WTC11 (cell line): ENCODE measurements around the gene SUZ12. TPM values are rescaled to one million over a fixed set of nuclear protein-coding genes. Genes with fewer than 3 reads are reported as not detected.
"Not testable (repeated sequence)": the region's sequence is repeated elsewhere in the genome, so short reads cannot be mapped to it uniquely, and the experiment has no call there.

Experiments
- ATAC-seq: fragments of 200-7000 bp; cut with Tn5 transposase; 2 replicates; pipeline ENCODE4 v1.10.0; 2021; ENCODE audit warnings: mild to moderate bottlenecking, moderate library complexity
- CTCF ChIA-PET: fragments of 300-600 bp; sonication (Branson Sonifier 250); formaldehyde crosslinking; loops from one replicate; lab custom pipeline; 2021; ENCODE audit warnings: antibody characterized with exemption; lab: Charles Lee
- POLR2A ChIA-PET: fragments of 350-600 bp; sonication (Branson Sonifier 250); formaldehyde crosslinking; loops from one replicate; lab custom pipeline; 2021; ENCODE audit warnings: antibody characterized with exemption; lab: Charles Lee
- DNase-seq: peaks from one replicate; pipeline ENCODE4 v3.0.0; 2021; ENCODE audit warnings: low spot score
- H3K27ac Mint-ChIP-seq: 2 replicates; pipeline ENCODE4 v1.8.0; 2021; ENCODE audit warnings: mixed read lengths
- H3K27me3 Mint-ChIP-seq: 2 replicates; pipeline ENCODE4 v1.8.0; 2021; ENCODE audit warnings: low read depth, mild to moderate bottlenecking, moderate library complexity, mixed read lengths
- H3K36me3 Mint-ChIP-seq: 2 replicates; pipeline ENCODE4 v1.8.0; 2021; ENCODE audit warnings: mixed read lengths
- H3K4me1 Mint-ChIP-seq: 2 replicates; pipeline ENCODE4 v1.8.0; 2022; ENCODE audit warnings: mixed read lengths
- H3K4me3 Mint-ChIP-seq: 2 replicates; pipeline ENCODE4 v1.8.0; 2021; ENCODE audit warnings: mild to moderate bottlenecking, moderate library complexity, mixed read lengths
- H3K9me3 Mint-ChIP-seq: 2 replicates; pipeline ENCODE4 v1.8.0; 2021; ENCODE audit warnings: mixed read lengths
- ETV6 ChIP-seq: sonication (generic); formaldehyde crosslinking; IDR thresholded peaks from 2 replicates; pipeline ENCODE4 v1.8.1; 2022; ENCODE audit warnings: mild to moderate bottlenecking, missing genetic modification reagents
- MYBL2 ChIP-seq: sonication (generic); formaldehyde crosslinking; IDR thresholded peaks from 2 replicates; pipeline ENCODE4 v1.8.1; 2023; ENCODE audit warnings: mild to moderate bottlenecking, moderate library complexity, missing genetic modification reagents
- NFE2L1 ChIP-seq: sonication (generic); formaldehyde crosslinking; IDR thresholded peaks from 2 replicates; pipeline ENCODE4 v1.8.1; 2023; ENCODE audit warnings: missing genetic modification reagents
- TCF7 ChIP-seq: sonication (generic); formaldehyde crosslinking; IDR thresholded peaks from 2 replicates; pipeline ENCODE4 v1.8.0; 2022; ENCODE audit warnings: mild to moderate bottlenecking, low read depth, missing genetic modification reagents, moderate library complexity
- TP53 ChIP-seq: sonication (generic); formaldehyde crosslinking; IDR thresholded peaks from 2 replicates; pipeline ENCODE4 v1.8.1; 2023; ENCODE audit warnings: mild to moderate bottlenecking, missing genetic modification reagents
- total RNA-seq: library from RNA; stranded (reverse); gene quantifications from 3 replicates; pipeline ENCODE4 v1.2.3, GENCODE V29; 2021
- TF ChIP-seq, protein P1 (sequence below): sonication (generic); formaldehyde crosslinking; IDR thresholded peaks from 2 replicates; pipeline ENCODE4 v1.8.0; 2023; ENCODE audit warnings: missing genetic modification reagents, mild to moderate bottlenecking, borderline replicate concordance
- TF ChIP-seq, protein P2 (sequence below): sonication (generic); formaldehyde crosslinking; IDR thresholded peaks from 2 replicates; pipeline ENCODE4 v1.8.1; 2023; ENCODE audit warnings: mild to moderate bottlenecking, missing genetic modification reagents, moderate library complexity
- TF ChIP-seq, protein P3 (sequence below): sonication (generic); formaldehyde crosslinking; IDR thresholded peaks from 2 replicates; pipeline ENCODE4 v1.8.0; 2022; ENCODE audit warnings: missing genetic modification reagents
- TF ChIP-seq, protein P4 (sequence below): sonication (generic); formaldehyde crosslinking; IDR thresholded peaks from 2 replicates; pipeline ENCODE4 v1.8.1; 2023; ENCODE audit warnings: mild to moderate bottlenecking, missing genetic modification reagents, moderate library complexity
- TF ChIP-seq, protein P5 (sequence below): sonication (generic); formaldehyde crosslinking; IDR thresholded peaks from 2 replicates; pipeline ENCODE4 v1.8.1; 2023; ENCODE audit warnings: mild to moderate bottlenecking, missing genetic modification reagents

Gene SUZ12
- total RNA-seq, 1 experiment from 2014 or later = 28.4 TPM

DNA sequence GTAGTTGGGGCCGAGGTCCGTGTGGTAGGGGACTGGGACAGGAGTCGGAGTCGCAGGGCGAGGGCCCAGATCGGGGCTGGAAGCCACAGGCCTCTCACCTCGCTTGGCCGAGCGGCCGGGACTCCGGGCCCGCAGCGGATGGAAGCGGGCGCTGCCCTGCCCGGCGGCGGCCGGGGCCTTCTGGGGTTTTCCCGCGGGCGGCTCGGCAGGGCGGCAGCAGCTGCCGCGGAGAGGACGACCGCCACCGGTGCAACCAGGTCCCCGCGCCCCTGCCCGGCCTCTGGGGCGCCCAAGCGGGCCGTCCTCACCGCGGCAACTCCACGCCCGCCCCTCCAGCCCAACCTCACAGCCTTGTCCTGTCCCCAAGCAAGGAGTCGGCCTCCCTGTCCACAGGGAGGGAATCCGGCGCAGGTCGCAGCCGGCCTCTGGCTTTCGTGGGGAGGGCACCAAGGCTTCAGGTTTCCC lies 19.7 kb upstream of the SUZ12 start (continued):
- TF ChIP-seq, protein P1, sequence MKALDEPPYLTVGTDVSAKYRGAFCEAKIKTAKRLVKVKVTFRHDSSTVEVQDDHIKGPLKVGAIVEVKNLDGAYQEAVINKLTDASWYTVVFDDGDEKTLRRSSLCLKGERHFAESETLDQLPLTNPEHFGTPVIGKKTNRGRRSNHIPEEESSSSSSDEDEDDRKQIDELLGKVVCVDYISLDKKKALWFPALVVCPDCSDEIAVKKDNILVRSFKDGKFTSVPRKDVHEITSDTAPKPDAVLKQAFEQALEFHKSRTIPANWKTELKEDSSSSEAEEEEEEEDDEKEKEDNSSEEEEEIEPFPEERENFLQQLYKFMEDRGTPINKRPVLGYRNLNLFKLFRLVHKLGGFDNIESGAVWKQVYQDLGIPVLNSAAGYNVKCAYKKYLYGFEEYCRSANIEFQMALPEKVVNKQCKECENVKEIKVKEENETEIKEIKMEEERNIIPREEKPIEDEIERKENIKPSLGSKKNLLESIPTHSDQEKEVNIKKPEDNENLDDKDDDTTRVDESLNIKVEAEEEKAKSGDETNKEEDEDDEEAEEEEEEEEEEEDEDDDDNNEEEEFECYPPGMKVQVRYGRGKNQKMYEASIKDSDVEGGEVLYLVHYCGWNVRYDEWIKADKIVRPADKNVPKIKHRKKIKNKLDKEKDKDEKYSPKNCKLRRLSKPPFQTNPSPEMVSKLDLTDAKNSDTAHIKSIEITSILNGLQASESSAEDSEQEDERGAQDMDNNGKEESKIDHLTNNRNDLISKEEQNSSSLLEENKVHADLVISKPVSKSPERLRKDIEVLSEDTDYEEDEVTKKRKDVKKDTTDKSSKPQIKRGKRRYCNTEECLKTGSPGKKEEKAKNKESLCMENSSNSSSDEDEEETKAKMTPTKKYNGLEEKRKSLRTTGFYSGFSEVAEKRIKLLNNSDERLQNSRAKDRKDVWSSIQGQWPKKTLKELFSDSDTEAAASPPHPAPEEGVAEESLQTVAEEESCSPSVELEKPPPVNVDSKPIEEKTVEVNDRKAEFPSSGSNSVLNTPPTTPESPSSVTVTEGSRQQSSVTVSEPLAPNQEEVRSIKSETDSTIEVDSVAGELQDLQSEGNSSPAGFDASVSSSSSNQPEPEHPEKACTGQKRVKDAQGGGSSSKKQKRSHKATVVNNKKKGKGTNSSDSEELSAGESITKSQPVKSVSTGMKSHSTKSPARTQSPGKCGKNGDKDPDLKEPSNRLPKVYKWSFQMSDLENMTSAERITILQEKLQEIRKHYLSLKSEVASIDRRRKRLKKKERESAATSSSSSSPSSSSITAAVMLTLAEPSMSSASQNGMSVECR (CRISPR knock-in tag) = no peak
- TF ChIP-seq, protein P2, sequence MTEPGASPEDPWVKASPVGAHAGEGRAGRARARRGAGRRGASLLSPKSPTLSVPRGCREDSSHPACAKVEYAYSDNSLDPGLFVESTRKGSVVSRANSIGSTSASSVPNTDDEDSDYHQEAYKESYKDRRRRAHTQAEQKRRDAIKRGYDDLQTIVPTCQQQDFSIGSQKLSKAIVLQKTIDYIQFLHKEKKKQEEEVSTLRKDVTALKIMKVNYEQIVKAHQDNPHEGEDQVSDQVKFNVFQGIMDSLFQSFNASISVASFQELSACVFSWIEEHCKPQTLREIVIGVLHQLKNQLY (CRISPR knock-in tag) = no peak
- TF ChIP-seq TCF7 (CRISPR knock-in tag) (no peak), NFE2L1 (no peak), ETV6 (CRISPR knock-in tag) (no peak), TP53 (CRISPR knock-in tag) (no peak)
- TF ChIP-seq, protein P3, sequence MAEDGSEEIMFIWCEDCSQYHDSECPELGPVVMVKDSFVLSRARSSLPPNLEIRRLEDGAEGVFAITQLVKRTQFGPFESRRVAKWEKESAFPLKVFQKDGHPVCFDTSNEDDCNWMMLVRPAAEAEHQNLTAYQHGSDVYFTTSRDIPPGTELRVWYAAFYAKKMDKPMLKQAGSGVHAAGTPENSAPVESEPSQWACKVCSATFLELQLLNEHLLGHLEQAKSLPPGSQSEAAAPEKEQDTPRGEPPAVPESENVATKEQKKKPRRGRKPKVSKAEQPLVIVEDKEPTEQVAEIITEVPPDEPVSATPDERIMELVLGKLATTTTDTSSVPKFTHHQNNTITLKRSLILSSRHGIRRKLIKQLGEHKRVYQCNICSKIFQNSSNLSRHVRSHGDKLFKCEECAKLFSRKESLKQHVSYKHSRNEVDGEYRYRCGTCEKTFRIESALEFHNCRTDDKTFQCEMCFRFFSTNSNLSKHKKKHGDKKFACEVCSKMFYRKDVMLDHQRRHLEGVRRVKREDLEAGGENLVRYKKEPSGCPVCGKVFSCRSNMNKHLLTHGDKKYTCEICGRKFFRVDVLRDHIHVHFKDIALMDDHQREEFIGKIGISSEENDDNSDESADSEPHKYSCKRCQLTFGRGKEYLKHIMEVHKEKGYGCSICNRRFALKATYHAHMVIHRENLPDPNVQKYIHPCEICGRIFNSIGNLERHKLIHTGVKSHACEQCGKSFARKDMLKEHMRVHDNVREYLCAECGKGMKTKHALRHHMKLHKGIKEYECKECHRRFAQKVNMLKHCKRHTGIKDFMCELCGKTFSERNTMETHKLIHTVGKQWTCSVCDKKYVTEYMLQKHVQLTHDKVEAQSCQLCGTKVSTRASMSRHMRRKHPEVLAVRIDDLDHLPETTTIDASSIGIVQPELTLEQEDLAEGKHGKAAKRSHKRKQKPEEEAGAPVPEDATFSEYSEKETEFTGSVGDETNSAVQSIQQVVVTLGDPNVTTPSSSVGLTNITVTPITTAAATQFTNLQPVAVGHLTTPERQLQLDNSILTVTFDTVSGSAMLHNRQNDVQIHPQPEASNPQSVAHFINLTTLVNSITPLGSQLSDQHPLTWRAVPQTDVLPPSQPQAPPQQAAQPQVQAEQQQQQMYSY (CRISPR knock-in tag) = no peak
- TF ChIP-seq, protein P4, sequence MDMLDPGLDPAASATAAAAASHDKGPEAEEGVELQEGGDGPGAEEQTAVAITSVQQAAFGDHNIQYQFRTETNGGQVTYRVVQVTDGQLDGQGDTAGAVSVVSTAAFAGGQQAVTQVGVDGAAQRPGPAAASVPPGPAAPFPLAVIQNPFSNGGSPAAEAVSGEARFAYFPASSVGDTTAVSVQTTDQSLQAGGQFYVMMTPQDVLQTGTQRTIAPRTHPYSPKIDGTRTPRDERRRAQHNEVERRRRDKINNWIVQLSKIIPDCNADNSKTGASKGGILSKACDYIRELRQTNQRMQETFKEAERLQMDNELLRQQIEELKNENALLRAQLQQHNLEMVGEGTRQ (CRISPR knock-in tag) = no peak
- TF ChIP-seq, protein P5, sequence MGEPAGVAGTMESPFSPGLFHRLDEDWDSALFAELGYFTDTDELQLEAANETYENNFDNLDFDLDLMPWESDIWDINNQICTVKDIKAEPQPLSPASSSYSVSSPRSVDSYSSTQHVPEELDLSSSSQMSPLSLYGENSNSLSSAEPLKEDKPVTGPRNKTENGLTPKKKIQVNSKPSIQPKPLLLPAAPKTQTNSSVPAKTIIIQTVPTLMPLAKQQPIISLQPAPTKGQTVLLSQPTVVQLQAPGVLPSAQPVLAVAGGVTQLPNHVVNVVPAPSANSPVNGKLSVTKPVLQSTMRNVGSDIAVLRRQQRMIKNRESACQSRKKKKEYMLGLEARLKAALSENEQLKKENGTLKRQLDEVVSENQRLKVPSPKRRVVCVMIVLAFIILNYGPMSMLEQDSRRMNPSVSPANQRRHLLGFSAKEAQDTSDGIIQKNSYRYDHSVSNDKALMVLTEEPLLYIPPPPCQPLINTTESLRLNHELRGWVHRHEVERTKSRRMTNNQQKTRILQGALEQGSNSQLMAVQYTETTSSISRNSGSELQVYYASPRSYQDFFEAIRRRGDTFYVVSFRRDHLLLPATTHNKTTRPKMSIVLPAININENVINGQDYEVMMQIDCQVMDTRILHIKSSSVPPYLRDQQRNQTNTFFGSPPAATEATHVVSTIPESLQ (CRISPR knock-in tag) = no peak

DNA sequence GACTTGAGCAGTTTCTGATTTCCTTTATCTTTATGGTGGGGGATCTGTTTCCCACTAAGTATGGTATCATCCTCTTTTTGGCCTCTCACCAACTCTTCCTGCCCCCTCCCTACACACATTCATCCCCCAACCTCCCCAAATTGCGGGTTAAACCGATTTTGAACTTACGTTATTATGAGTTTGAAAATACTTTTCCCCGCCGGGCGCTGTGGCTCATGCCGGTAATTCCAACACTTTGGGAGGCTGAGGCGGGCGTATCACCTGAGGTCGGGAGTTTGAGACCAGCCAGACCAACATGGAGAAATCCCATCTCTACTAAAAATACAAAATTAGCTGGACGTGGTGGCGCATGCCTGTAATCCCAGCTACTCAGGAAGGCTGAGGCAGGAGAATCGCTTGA lies 19.1 kb upstream of the SUZ12 start:
- CTCF ChIA-PET, H3K9me3 Mint-ChIP-seq, POLR2A ChIA-PET, H3K27ac Mint-ChIP-seq, ATAC-seq, H3K4me1 Mint-ChIP-seq, DNase-seq, H3K4me3 Mint-ChIP-seq, H3K36me3 Mint-ChIP-seq, H3K27me3 Mint-ChIP-seq: not testable (repeated sequence)

DNA sequence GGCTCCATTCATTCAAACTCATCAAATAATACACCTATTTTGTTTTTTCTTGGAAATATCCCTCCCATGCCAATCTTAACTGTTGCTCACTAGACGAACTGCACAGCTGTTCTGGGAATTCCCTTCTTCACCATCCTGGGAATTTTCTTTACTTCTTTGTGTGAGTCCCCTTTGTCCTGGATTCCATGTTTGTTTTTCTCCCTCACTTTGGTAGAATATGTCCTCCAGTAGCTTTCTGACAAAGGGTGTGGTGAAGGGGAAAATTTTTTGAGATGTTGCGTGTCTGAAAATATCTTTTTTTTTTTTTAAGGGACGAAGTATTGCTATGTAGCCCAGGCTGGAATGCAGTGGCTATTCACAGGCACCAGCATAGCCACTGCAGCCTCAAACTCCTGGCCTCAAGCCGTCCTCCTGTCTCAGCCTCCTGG lies 18.1 kb upstream of the SUZ12 start:
- DNase-seq (no peak), ATAC-seq (no peak)
- POLR2A ChIA-PET = interaction anchor here (0.6 kb wide), 1 partner anchor 18 kb away, joined by 3 read pairs; the partner anchor contains the start of gene SUZ12
- Mint-ChIP-seq H3K27ac (no peak overlapping the region), H3K4me1 (peaks cover 6% of the 10 kb centered on the region), H3K36me3 (peaks cover 5% of the 10 kb centered on the region), H3K27me3 (no peaks in the 10 kb centered on the region), H3K9me3 (peaks cover 5% of the 10 kb centered on the region), H3K4me3 (no peak overlapping the region)
- CTCF ChIA-PET = interaction anchor here (1.5 kb wide), 1 partner anchor 17 kb away, joined by 5 read pairs; the partner anchor contains the start of gene UTP6
- TF ChIP-seq MYBL2 (CRISPR knock-in tag) = no peak
